GM19372 (cell line): ENCODE results near the gene GPRC5C.
"Not testable (repeated sequence)": the region's sequence is repeated elsewhere in the genome, so short reads cannot be mapped to it uniquely, and the experiment has no call there.

Experiments
- ATAC-seq: cut with Tn5 transposase; IDR thresholded peaks from one replicate; pipeline ENCODE4 v1.9.1; 2021; ENCODE audit warnings: mild to moderate bottlenecking, low read depth, moderate library complexity; ENCODE audit not compliant: unreplicated experiment

GPRC5C gene

DNA sequence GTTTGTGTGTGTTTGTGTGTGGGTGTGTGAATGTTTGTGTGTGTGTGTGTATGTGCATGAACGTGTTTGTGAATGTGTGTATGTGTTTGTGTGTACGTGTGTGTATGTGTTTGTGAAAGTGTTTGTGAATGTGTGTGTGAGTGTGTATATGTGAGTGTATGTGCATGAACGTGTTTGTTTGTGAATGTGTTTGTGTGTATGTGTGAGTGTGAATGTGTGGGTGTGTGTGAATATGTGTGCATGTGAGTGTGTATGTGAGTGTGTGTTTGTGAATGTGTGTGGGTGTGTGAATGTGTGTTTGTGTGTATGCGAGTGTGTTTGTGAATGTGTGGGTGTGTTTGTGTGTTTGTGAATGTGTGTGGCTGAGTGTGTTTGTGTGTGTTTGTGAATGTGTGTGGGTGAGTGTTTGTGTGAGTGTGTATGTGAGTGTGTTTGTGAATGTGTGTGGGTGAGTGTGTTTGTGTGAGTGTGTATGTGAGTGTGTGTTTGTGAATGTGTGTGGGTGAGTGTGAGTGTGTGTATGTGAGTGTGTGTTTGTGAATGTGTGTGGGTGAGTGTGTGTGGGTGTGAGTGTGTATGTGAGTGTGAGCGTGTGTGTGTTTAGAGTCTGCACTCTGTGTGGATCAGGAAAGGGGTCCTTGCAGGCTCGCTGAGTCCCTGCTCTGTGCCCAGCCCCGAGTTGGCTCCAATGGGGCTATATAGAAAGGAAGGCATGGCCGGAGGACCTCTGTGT, 33.7 kb downstream of the GPRC5C start:
- ATAC-seq = no peak

DNA sequence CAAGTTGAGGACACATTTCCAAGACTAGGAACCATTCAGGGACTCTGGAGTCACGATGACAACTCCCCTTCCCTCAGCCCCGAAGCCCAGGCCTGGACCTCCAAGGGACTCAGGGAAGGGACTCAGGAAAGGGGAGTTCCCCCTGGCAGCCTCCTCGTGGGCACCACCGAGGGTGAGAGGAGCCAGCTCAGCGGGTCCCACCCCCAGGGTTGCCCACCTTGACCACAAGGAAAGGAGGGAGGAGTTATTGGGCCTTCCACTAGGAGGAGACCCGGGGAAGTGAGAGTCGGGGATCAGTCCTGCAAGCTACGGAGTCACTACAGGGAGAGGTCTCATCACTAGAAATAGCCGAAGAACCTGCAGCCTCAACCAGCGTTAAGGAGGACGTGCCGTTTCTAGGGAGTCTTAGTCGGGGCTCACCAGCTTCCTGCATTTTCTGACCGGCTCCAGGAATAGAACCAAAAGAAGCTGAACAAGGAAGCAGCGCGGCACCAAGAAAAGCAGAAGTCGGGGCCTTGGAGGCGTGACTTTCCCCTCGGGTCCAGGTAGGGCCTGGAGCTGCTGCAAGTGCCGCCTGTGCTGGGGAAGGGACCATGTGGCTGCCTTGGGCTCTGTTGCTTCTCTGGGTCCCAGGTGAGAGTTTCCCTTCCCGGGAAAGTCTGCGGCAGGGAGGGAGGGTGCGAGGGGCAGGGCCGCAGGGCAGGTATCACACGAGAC, 34.4 kb downstream of the GPRC5C start, which contains the start of gene CD300A:
CD300A (plus strand) TSS at position 524 of the 717 bp plus-strand sequence; CDS start at position 594, 70 bp downstream.
- no peak for ATAC-seq

DNA sequence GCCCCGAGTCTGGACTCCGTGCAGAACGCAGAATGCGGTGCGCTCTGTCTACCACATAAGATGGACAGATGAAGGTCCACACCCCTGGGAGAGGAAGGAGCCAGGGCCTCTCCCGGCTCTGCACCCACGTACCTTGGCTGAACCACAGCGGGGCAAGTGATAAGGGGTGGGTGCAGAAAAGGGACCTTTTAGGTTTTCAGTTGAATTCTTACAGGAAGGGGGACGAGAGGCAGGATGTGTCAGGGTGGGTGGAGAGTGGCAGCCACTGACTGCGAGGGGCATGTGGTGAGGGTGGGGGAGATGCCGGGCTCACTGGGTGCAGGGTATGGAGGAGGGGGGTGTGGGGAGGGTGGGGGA, 34.9 kb downstream of the GPRC5C start:
- no peak for ATAC-seq

DNA sequence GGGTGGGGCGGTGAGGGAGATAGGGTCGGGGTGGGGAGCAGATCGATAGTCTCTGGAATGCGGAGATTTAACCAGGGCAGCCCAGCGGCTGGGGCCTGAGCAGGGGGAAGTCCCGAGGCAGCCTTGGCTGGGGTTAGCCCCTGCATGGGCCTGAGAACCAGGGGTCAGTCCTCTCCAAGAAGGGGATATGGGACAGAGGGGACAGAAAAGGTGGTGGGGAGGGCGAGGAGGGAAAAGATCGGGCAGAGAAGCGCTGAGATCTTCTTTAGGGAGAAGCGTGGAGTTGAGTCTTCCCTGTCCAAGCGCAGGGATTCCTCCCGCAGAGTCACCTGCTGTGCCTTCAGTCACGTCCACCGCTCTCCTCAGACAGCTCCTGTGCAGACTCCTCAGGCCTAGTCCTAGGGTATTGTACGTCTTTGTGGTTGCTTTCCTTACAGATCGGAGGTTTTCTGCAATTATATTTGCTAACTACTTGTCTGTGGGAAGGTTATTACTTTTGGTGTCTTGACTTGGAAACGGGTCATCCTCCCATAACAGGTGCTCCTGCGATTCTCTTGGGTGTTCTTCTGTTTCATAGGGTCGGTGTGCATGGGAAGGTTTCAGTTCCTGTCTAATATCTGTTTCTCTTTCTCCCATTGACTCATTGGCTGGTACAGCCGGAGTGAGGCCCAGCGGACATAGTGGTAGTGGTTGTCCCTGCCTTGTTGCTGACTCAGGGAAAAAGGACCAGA, 35.5 kb downstream of the GPRC5C start:
- peak; percentile 75 for ATAC-seq

DNA sequence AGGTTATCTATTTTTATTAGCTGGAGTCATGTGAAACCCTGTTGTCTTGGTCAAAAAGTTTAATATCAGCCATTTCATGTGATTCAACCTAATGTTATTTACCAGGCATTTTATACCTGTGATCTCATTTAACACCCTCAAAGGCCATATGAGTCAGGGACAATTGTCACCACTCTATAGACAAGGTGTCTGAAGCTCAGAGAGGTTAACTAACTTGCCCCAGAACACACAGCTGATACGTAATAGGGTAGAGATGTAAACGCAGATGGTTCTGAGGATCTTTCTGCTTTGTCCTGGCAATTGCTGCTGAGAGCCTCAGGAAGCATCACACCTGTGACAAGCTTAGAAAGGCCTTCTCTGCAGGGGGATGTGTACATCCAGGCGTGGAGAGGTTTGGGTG, 39.5 kb downstream of the GPRC5C start:
- ATAC-seq = no peak

DNA sequence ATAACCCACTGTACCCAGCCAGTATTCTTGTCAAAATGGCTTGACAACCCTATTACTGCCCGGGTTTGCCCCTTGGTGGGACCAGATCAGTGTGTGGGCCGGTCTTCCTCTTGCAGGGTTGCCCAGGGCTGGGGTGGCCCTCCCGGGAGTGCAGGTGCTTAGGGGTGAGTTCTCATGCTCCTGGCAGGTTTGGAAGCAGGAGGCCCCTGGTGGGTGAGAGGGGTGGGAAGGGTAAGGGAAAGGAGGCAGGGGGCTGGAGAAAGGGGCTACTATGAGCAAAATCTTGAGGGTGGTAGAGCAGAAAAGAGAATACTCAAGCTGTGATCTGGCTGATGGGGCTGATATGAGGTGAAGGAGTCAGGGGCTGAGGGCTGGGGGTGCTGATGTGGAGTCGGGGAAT, 41.0 kb downstream of the GPRC5C start:
- ATAC-seq = no peak

DNA sequence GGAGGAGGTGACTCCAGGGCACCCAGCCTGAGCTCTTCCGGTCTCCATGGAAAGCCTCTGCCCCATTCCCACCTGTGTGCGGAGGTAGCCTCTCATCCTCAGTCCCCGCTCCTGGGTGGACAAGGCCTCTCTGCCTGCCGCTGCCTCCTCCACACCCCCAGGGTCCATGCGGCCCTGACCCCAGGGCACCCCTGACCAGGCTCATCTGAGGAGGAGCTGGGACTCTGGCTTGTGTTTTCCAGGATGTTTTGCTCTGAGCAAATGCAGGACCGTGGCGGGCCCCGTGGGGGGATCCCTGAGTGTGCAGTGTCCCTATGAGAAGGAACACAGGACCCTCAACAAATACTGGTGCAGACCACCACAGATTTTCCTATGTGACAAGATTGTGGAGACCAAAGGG, 41.4 kb downstream of the GPRC5C start:
- no peak for ATAC-seq

DNA sequence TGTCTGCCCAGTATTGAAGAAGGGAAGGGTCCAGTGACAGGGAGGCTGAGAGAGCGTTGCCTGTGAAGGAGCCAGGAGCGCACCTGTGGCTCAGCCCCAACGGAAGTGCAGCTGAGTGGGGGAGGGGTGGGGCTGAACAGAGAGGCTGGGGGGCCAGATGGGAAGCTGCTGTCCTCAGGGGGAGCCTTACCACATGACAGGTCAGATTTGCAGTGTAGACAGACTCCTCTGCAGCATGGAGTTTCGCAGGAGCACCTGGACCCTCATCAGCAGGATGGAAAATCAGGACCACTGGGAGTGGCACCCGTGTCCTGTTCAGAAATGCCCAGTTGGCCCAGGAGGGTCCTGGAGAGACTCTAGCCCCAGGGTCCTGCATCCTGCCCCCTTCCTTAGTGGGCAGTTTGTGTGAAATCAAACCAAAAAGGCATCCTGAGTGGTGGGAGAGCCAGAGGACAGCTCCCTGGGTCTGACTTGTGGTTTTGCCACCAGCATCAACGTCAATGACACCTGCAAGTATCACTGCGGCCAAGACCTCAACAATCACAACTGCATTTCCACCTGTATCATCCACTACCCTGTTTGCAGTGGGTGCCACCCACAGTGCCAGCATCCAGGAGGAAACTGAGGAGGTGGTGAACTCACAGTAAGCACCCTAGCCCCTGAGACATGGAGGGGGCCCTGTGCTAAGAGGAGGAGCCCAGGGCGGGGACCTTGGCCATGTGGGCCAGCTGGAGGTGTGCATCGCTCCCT, 42.3 kb downstream of the GPRC5C start:
- no peak for ATAC-seq

DNA sequence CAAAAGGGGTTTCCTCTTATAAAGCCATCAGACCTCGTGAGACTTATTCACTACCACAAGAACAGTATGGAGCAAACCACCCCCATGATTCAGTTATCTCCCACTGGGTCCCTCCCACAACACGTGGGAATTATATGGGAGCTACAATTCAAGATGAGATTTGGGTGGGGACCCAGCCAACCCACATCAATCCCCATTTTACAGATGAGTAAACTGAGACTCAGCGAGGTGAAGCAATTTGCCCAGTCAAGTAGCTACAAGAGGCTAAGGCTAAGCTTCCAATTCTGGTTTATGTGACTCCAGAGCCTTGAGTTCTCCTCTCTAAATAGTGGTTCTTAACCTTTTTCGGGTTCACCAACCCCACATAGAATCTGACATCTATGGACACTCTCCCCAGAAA, 43.3 kb downstream of the GPRC5C start:
- ATAC-seq = no peak

DNA sequence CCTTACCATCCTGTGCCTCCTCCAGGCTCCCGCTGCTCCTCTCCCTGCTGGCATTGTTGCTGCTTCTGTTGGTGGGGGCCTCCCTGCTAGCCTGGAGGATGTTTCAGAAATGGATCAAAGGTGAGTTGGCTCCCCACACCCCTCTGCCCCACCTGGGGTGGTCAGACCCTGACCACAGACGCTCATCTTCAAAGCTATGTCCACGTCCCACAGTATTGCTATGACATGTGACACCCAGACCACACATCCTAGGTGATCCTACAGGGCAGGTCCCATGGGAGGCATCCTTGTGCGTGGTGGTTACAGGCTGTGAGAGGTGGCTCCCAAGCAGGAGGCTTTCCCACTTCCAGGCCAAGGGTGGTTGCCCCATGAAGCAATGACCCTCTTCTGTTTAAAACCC, 45.5 kb downstream of the GPRC5C start:
- no peak for ATAC-seq

DNA sequence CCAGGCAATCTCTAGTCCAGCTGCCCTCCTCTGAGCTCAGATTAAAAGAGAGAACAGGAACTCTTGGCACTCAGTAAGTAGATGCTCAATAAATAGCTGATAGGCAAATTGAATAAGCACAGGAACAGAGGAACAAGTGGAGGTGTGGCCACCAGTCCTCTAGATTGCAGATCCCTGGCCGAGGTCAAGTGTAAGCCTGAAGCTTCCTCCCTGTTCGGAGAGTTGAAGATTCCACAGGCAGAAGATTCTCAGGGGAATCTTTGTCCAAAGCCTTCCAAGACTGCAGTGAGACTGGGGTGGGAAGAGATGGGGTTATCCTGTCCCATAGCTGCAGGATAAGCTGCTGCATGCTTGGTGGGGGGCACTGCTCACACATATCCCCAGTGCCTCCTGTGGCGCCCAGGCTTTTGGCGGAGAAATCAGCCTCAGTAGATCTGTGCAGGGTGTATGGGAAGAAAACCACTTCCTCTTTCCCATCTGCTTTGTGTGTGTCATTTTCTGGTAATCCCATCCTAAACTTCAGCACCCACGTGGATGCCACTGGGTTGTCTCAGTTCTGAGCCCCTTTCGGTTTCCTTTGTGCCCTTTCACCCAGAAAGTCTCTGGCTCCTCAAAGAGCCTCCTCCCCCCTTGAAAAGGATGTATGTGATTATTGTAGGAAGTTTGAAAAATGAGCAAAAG, 46.7 kb downstream of the GPRC5C start:
- no peak for ATAC-seq

DNA sequence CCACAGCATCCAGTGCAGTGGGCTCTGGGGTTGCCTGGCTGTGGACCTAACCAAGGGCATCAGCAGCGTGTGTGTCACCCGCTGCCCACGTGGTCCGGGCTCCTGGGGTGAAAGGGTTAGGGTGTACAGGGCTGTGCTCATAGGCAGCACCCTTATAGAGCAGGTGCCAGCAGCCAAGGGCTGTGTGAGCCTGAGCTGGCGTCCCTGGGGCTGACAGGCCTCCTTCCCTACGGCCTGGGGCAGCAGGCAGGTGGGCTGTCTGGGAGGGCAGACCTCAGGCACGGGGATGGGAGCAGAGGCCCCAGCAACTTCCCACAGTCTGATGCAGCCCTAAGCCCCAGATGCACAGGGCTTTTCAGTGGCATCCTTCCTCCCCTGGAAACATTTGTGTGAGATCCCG, 48.4 kb downstream of the GPRC5C start:
- no peak for ATAC-seq

DNA sequence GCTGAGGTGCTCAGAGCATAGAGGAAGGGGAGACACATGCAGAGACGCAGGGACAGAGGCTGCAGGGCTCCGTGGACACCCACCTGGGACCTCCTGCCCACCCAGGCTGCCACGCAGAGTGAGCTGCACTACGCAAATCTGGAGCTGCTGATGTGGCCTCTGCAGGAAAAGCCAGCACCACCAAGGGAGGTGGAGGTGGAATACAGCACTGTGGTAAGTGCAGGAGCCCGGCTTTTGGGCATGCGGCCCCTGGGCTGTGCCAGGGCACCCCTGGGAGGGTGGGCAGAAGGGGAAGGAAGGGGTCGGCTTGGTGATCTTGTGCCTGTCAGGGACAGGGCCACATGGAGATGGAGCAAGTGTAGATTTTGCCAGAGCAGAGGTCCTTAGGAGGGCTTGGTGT, 49.7 kb downstream of the GPRC5C start:
- no peak for ATAC-seq

DNA sequence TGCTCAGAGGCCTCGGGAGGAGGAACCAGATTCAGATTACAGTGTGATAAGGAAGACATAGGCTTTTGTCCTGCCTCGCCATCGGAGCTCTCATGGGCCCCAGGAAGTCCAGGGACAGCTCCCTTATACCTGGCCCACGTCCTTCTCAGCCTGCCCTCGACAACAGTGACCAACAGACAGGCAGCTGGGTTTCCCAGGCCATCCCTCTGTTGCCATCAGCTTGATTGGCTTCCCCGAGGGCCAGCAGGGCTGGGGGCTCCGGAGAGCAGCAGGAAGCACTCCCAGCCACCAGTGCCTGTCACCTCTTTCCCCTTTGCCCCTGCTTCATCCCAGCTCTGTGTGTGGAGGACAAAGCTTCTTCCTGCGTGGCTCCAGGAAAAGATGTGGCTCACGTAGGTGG, 52.2 kb downstream of the GPRC5C start:
- ATAC-seq = no peak

DNA sequence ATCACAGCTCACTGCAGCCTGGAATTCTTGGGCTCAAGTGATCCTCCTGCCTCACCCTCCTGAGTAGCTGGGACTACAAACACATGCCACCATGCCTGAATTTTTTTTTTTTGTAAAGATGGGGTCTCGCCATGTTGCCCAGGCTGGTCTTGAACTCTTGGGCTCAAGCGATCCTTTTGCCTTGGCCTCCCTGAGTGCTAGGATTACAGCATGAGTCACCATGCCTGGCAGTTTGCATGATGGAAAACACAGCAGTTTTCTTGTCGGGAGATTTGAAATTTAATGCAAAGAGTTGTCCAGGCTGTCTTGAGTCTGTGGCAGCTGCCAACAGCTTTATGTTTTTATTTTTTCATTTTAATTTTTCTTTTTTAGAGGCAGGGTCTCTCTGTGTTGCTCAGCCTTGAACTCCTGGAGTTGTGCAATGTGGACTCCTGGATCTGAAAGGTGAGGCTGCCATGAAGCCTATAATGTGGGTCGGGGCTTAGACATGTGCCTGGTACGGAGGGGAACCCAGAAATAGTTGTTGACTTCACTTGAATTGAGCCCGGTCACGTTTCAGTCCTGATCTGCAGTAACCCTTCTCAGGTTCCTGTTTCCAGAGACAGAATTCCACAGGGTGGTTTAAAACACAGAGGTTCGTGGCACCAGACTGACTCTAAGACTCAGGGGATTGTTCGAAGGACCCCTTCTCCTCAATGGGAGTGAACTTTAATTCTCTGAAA, 53.3 kb downstream of the GPRC5C start:
- ATAC-seq = no peak

DNA sequence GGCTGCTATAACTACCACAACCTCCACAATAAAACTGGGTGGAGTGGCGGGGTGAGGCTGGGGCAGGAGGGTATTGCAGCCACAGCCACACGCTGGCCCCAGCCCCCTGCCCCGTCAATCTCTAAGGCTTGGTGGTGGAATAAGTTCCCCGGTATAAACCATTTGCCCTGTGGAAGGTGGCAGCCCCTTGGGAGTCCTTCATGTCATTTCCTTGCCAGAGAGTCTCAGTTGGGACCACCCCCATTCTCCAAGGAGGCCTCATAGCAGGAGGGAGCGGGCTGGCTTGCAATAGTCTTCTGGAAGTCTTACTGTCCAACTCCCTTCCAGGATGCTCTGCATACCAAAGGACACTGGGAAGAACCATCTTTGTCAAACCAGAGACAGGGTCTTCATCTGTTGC, 54.0 kb downstream of the GPRC5C start:
- ATAC-seq = no peak

DNA sequence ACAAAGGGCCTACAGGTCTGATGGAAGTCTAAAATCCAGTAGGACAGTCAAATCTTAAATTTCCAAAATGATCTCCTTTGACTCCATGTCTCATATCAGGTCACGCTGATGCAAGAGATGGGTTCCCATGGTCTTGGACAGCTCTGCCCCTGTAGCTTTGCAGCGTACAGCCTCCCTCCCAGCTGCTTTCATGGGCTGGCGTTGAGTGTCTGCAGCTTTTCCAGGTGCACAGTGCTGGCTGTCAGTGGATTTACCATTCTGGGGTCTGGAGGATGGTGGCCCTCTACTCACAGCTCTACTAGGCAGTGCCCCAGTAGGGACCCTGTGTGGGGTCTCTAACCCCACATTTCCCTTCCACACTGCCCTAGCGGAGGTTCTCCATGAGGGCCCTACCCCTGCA, 56.4 kb downstream of the GPRC5C start:
- ATAC-seq = not testable (repeated sequence)

DNA sequence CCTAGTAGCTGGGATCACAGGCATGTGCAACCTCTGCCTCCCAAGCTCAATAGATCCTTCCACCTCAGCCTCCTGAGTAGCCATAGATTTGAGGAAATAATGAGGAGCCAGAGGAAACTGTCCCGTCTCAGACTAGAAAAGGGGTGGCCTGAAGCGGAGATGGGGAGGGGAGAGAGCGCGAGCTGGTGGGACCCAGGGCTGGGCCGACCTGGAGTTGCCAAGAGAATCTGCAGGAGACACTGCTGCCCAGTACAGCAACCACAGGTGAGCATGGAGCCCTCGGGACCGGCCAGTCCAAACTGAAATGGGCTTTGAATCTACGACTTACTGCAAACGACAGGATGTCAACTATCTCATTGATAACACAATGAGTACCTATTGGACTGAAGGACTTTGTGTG, 58.8 kb downstream of the GPRC5C start:
- no peak for ATAC-seq

DNA sequence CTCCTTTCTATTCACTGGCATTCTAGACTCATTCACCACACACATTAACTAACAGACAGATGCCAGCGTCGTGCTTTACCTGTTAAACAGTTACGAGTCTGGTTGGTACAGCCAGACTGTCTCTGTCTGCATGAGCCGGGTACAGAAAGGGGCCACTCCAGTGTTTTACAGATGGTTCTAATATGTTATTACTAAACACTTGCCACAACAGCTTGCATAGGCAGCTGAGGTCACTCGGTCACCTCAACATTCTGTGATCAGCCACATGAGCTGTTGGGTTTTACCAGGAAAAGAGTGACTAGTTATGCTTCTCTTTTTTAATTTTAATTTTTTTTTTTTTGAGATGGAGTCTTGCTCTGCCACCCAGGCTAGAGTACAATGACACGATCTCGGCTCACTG, 59.7 kb downstream of the GPRC5C start:
- ATAC-seq = no peak
